Naive thymus-derived CD4-positive, alpha-beta T cell (primary cell): Measurements from ENCODE around the gene PIGB. TPM values are rescaled to one million over a fixed set of nuclear protein-coding genes. Genes with fewer than 3 reads are reported as not detected.

Source experiments
- ATAC-seq: fragments of 150-1000 bp; cut with Tn5 transposase; 2 replicates; pipeline ENCODE4 v1.10.0; 2021; ENCODE audit warnings: mild to moderate bottlenecking, moderate library complexity
- CTCF ChIA-PET: fragments of 350-600 bp; sonication (Branson Sonifier 250); formaldehyde crosslinking; loops from one replicate; lab custom pipeline; 2021; ENCODE audit warnings: antibody characterized with exemption; lab: Charles Lee
- POLR2A ChIA-PET: fragments of 350-600 bp; sonication (Branson Sonifier 250); formaldehyde crosslinking; loops from one replicate; lab custom pipeline; 2021; ENCODE audit warnings: antibody characterized with exemption, inconsistent platforms; lab: Charles Lee
- DNase-seq, 9 donors: peaks; one replicate each; pipeline versions ENCODE4 v3.0.0 to v3.0.0-alpha.2; 2020 to 2022; ENCODE audit warnings: mixed read lengths in 1 of 9
- H3K27ac ChIP-seq: one replicate; pipeline ENCODE4 v1.7.0; 2013; ENCODE audit warnings: mild to moderate bottlenecking, low read depth, low read length, moderate library complexity
- H3K27me3 ChIP-seq, 2 donors: one replicate each; pipeline ENCODE4 v1.7.0; 2013; ENCODE audit warnings: low read length in 2 of 2, mild to moderate bottlenecking in 2 of 2, moderate library complexity in 2 of 2; ENCODE audit not compliant: control insufficient read depth in 2 of 2, insufficient read depth in 2 of 2
- H3K36me3 ChIP-seq, 3 experiments: 1 replicate in 2 of 3; 2 replicates in 1 of 3; pipeline ENCODE4 v1.7.0; 2013; ENCODE audit warnings: low read length in 3 of 3, mild to moderate bottlenecking in 3 of 3, moderate library complexity in 1 of 3; ENCODE audit not compliant: insufficient read depth in 3 of 3, control insufficient read depth in 2 of 3
- H3K4me1 ChIP-seq, 2 donors: one replicate each; pipeline ENCODE4 v1.7.0; 2013; ENCODE audit warnings: low read length in 2 of 2, mild to moderate bottlenecking in 2 of 2, moderate library complexity in 1 of 2; ENCODE audit not compliant: control insufficient read depth in 2 of 2, insufficient read depth in 2 of 2
- H3K4me3 ChIP-seq: 2 replicates; pipeline ENCODE4 v1.7.0; 2013; ENCODE audit warnings: mild to moderate bottlenecking, low read length
- H3K9me3 ChIP-seq, 3 experiments: 1 replicate in 2 of 3; 2 replicates in 1 of 3; pipeline ENCODE4 v1.7.0; 2013; ENCODE audit warnings: low read length in 3 of 3; ENCODE audit not compliant: control insufficient read depth in 2 of 3
- H3K27ac Mint-ChIP-seq, 9 donors: one replicate each; pipeline ENCODE4 v1.8.0; 2020 to 2022; ENCODE audit warnings: mixed read lengths in 9 of 9, mild to moderate bottlenecking in 8 of 9, moderate library complexity in 5 of 9, inconsistent platforms in 2 of 9
- H3K27me3 Mint-ChIP-seq, 5 donors: one replicate each; pipeline ENCODE4 v1.8.0; 2021 to 2022; ENCODE audit warnings: mixed read lengths in 5 of 5, mild to moderate bottlenecking in 1 of 5
- H3K36me3 Mint-ChIP-seq, 5 donors: one replicate each; pipeline ENCODE4 v1.8.0; 2020 to 2022; ENCODE audit warnings: mixed read lengths in 5 of 5, mild to moderate bottlenecking in 3 of 5, inconsistent platforms in 1 of 5
- H3K4me1 Mint-ChIP-seq, 7 donors: one replicate each; pipeline ENCODE4 v1.8.0; 2020 to 2022; ENCODE audit warnings: mixed read lengths in 7 of 7, mild to moderate bottlenecking in 3 of 7, inconsistent platforms in 1 of 7
- H3K4me3 Mint-ChIP-seq, 10 donors: one replicate each; pipeline ENCODE4 v1.8.0; 2020 to 2022; ENCODE audit warnings: mild to moderate bottlenecking in 10 of 10, mixed read lengths in 10 of 10, moderate library complexity in 6 of 10, inconsistent platforms in 2 of 10
- H3K9me3 Mint-ChIP-seq, 11 donors: one replicate each; pipeline ENCODE4 v1.8.0; 2020 to 2022; ENCODE audit warnings: mixed read lengths in 11 of 11, mild to moderate bottlenecking in 4 of 11, inconsistent platforms in 1 of 11, moderate library complexity in 1 of 11
- intact Hi-C, 2 donors: fragments of 100-400 bp; cut with micrococcal nuclease; formaldehyde crosslinking; loops; one replicate each; pipeline ENCODE4 v1.15.1; 2023
- polyA plus RNA-seq, 2 donors: library from polyadenylated mRNA; unstranded; fragments of 300-500 nt; fragmentation: Illumina TruSeq; gene quantifications; one replicate each; pipeline ENCODE4 v1.2.3, GENCODE V29; 2021
- total RNA-seq, 6 experiments: library from RNA in 5 of 6; stranded (reverse) in 5 of 6; gene quantifications; 1 replicate in 5 of 6; 2 replicates in 1 of 6; pipeline ENCODE4 v1.2.3 and lab custom pipeline; 2021 to 2026

The PIGB gene
- total and polyA plus RNA-seq, 7 experiments from 2014 or later: 11.9 to 30.2 (median 22.4) TPM

DNA sequence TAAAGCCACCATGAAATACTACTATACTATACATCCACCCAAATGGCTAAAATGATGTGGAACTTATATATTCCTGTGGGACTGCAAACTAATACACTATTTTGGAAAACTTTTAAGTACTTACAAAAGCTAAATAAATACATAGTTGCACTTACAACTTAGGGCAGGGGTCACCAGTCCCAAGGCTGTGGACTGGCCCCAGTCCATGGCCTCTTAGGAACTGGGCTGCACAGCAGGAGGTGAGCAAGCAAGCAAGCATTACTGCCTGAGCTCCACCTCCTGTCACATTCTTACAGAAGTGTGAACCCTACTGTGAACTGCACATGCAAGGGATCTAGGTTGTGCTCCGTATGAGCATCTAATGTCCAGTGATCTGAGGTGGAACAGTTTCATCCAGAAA, 18.1 kb downstream of the PIGB start:
- no peaks in the 10 kb centered on the region for H3K4me1 Mint-ChIP-seq
- Histone ChIP-seq H3K4me3 (no peak overlapping the region), H3K27me3 (no peaks in the 10 kb centered on the region), H3K4me1 (no peaks in the 10 kb centered on the region), H3K36me3 (peaks cover 0 to 25% (median 3%) of the 10 kb centered on the region in 3 experiments), H3K27ac (no peak overlapping the region), H3K9me3 (no peaks in the 10 kb centered on the region)
- no peak overlapping the region for H3K4me3 Mint-ChIP-seq
- H3K27me3 Mint-ChIP-seq: no peaks in the 10 kb centered on the region
- POLR2A ChIA-PET: no interaction called here
- no peaks in the 10 kb centered on the region for H3K9me3 Mint-ChIP-seq
- CTCF ChIA-PET: no interaction called here
- H3K36me3 Mint-ChIP-seq: peaks cover 4 to 36% (median 20%) of the 10 kb centered on the region in 5 donors
- intact Hi-C loops: no loop called here
- DNase-seq: no peak
- H3K27ac Mint-ChIP-seq: no peak overlapping the region
- ATAC-seq: no peak

- CTCF ChIA-PET: no interaction called here
- H3K4me1 ChIP-seq: no peaks in the 10 kb centered on the region
- Mint-ChIP-seq H3K9me3 (peaks cover 0 to 1% (median 0%) of the 10 kb centered on the region in 11 donors), H3K4me1 (no peaks in the 10 kb centered on the region), H3K4me3 (no peak overlapping the region), H3K27me3 (no peaks in the 10 kb centered on the region), H3K27ac (peak overlapping the region in 1 of 9 donors; percentile 45), H3K36me3 (peaks cover 0 to 45% (median 21%) of the 10 kb centered on the region in 5 donors)
- ATAC-seq (no peak), DNase-seq (no peak)
- H3K9me3 ChIP-seq: no peaks in the 10 kb centered on the region
- H3K4me3 ChIP-seq: no peak overlapping the region
- POLR2A ChIA-PET: no interaction called here
- no peaks in the 10 kb centered on the region for H3K27me3 ChIP-seq
- intact Hi-C loops: no loop called here
- H3K27ac ChIP-seq: no peak overlapping the region
- H3K36me3 ChIP-seq: peaks cover 0 to 19% (median 3%) of the 10 kb centered on the region in 3 experiments
Measured at GRCh38 chr15:55343168-55343567, 24.1 kb downstream of the PIGB start.

GRCh38 chr15:55344206-55344605, 25.2 kb downstream of the PIGB start:
- Mint-ChIP-seq H3K36me3 (peaks cover 0 to 47% (median 21%) of the 10 kb centered on the region in 5 donors), H3K27ac (peak overlapping the region in 5 of 9 donors; percentile 7 to 64 (median 13)), H3K9me3 (peaks cover 0 to 1% (median 0%) of the 10 kb centered on the region in 11 donors), H3K4me3 (no peak overlapping the region), H3K4me1 (no peaks in the 10 kb centered on the region), H3K27me3 (no peaks in the 10 kb centered on the region)
- ChIA-PET CTCF (no interaction called here), POLR2A (no interaction called here)
- Histone ChIP-seq H3K27ac (no peak overlapping the region), H3K4me3 (no peak overlapping the region), H3K27me3 (no peaks in the 10 kb centered on the region), H3K9me3 (no peaks in the 10 kb centered on the region), H3K36me3 (peaks cover 0 to 23% (median 3%) of the 10 kb centered on the region in 3 experiments), H3K4me1 (no peaks in the 10 kb centered on the region)
- ATAC-seq (no peak), DNase-seq (no peak)
- intact Hi-C loops: no loop called here

GRCh38 chr15:55348281-55348778, 29.3 kb downstream of the PIGB start:
- ATAC-seq: no peak

GRCh38 chr15:55349282-55349681, 30.3 kb downstream of the PIGB start:
- H3K27ac ChIP-seq: no peak overlapping the region
- POLR2A ChIA-PET: no interaction called here
- H3K36me3 Mint-ChIP-seq: peaks cover 3 to 42% (median 26%) of the 10 kb centered on the region in 5 donors

More at GRCh38 chr15:55348281-55348778, 29.3 kb downstream of the PIGB start:
- Histone ChIP-seq H3K36me3 (peaks cover 0 to 19% (median 0%) of the 10 kb centered on the region in 3 experiments), H3K4me3 (no peak overlapping the region), H3K4me1 (no peaks in the 10 kb centered on the region), H3K27me3 (no peaks in the 10 kb centered on the region), H3K27ac (no peak overlapping the region), H3K9me3 (no peaks in the 10 kb centered on the region)
- no peak for DNase-seq
- Mint-ChIP-seq H3K27ac (peak overlapping the region in 2 of 9 donors; percentile 28 to 57), H3K27me3 (no peaks in the 10 kb centered on the region), H3K9me3 (peaks cover 0 to 1% (median 0%) of the 10 kb centered on the region in 11 donors), H3K36me3 (peaks cover 3 to 52% (median 29%) of the 10 kb centered on the region in 5 donors), H3K4me3 (no peak overlapping the region), H3K4me1 (no peaks in the 10 kb centered on the region)
- intact Hi-C loops: no loop called here
- POLR2A ChIA-PET: no interaction called here
- CTCF ChIA-PET: no interaction called here

DNA sequence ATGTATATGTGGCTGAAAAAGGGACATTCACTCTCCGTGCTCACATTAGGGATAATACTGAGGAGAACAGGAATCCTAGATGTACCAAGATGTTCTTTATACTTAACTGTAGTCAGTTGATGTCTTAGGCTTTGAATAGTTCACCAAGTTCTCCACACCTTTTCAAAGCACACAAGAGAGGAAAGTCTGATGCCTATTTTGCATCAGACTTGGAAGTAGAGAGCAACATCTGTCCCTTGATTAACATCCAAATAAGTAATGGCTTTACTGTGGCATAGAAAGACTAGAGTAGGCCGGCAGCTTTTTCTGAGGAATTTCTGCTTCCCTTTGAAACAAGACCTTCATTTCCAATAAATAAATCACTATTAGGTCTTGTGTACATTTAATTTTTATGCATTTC, 34.0 kb downstream of the PIGB start:
- H3K36me3 ChIP-seq: peaks cover 0 to 34% (median 5%) of the 10 kb centered on the region in 3 experiments
- no peaks in the 10 kb centered on the region for H3K9me3 Mint-ChIP-seq
- no peak overlapping the region for H3K27ac ChIP-seq
- no peaks in the 10 kb centered on the region for H3K9me3 ChIP-seq
- no peak overlapping the region for H3K4me3 Mint-ChIP-seq
- CTCF ChIA-PET: no interaction called here
- ATAC-seq (no peak), DNase-seq (no peak)
- H3K27ac Mint-ChIP-seq: no peak overlapping the region
- H3K27me3 ChIP-seq: no peaks in the 10 kb centered on the region
- POLR2A ChIA-PET: no interaction called here
- H3K4me3 ChIP-seq: no peak overlapping the region
- H3K4me1 ChIP-seq: no peaks in the 10 kb centered on the region
- intact Hi-C loops: no loop called here
- peaks cover 0 to 8% (median 0%) of the 10 kb centered on the region in 7 donors for H3K4me1 Mint-ChIP-seq
- H3K27me3 Mint-ChIP-seq: no peaks in the 10 kb centered on the region
- H3K36me3 Mint-ChIP-seq: peaks cover 8 to 38% (median 13%) of the 10 kb centered on the region in 5 donors

More at GRCh38 chr15:55349282-55349681, 30.3 kb downstream of the PIGB start:
- no peaks in the 10 kb centered on the region for H3K27me3 ChIP-seq
- Mint-ChIP-seq H3K9me3 (peaks cover 0 to under 1% (median 0%) of the 10 kb centered on the region in 11 donors), H3K27ac (no peak overlapping the region), H3K27me3 (no peaks in the 10 kb centered on the region), H3K4me1 (no peaks in the 10 kb centered on the region), H3K4me3 (no peak overlapping the region)
- ATAC-seq (no peak), DNase-seq (no peak)
- no peaks in the 10 kb centered on the region for H3K9me3 ChIP-seq
- H3K36me3 ChIP-seq: peaks cover 0 to 15% (median 0%) of the 10 kb centered on the region in 3 experiments
- CTCF ChIA-PET: no interaction called here
- intact Hi-C loops: no loop called here
- H3K4me1 ChIP-seq: no peaks in the 10 kb centered on the region
- H3K4me3 ChIP-seq: no peak overlapping the region

DNA sequence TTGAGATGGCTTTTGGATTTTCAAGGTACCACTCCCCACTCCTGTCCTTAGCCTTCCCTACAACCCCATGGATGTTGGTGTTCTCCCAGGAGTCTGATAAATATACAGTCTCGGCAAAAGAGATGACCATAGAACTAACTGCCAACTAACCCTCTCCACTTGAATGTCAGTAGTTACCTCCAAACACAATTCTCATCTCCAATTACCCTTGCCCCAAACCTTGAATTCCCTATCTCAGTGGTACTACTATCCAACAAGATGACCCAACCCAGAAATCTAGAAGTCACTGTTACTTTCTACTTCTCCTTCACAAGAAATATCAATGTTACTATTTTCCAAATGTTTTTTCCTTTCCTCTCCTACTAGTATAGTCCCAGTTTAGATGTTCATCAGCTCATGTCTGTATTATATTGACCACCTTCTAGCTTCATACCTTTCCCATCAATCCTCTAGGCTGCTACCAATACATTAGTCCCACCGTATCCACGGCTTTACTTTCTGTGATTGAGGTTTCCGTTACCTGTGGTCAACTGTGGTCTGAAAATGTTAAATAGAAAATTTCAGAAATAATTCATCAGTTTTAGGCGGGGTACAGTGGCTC, 38.1 kb downstream of the PIGB start:
- H3K4me1 ChIP-seq: no peaks in the 10 kb centered on the region
- ChIA-PET POLR2A (no interaction called here), CTCF (no interaction called here)
- H3K36me3 ChIP-seq: peaks cover 0 to 28% (median 5%) of the 10 kb centered on the region in 3 experiments
- no peaks in the 10 kb centered on the region for H3K27me3 ChIP-seq
- H3K27ac ChIP-seq: no peak overlapping the region
- Mint-ChIP-seq H3K4me1 (peaks cover 0 to 10% (median 0%) of the 10 kb centered on the region in 7 donors), H3K4me3 (no peak overlapping the region), H3K9me3 (no peaks in the 10 kb centered on the region), H3K36me3 (peaks cover under 1 to 26% (median 9%) of the 10 kb centered on the region in 5 donors), H3K27me3 (no peaks in the 10 kb centered on the region), H3K27ac (peak overlapping the region in 1 of 9 donors; percentile 33)
- intact Hi-C loops: no loop called here
- DNase-seq (no peak), ATAC-seq (no peak)
- no peak overlapping the region for H3K4me3 ChIP-seq
- no peaks in the 10 kb centered on the region for H3K9me3 ChIP-seq
